Esophagus (tissue), 2 donors: Measurements from ENCODE around the gene DAPK1. TPM values are rescaled to one million over a fixed set of nuclear protein-coding genes. Genes with fewer than 3 reads are reported as not detected.
"Not testable (repeated sequence)": the region's sequence is repeated elsewhere in the genome, so short reads cannot be mapped to it uniquely, and the experiment has no call there.

Experiments used
- H3K27ac ChIP-seq, 2 donors: one replicate each; pipeline ENCODE4 v1.5.1; 2013; ENCODE audit warnings: low read depth in 2 of 2, mild to moderate bottlenecking in 2 of 2, inconsistent platforms in 1 of 2, low read length in 1 of 2, moderate library complexity in 1 of 2
- H3K27me3 ChIP-seq, 2 donors: one replicate each; pipeline ENCODE4 v1.6.1; 2013; ENCODE audit warnings: low read length in 2 of 2, control low read depth in 1 of 2, mild to moderate bottlenecking in 1 of 2; ENCODE audit not compliant: insufficient read depth in 2 of 2, control insufficient read depth in 1 of 2
- H3K36me3 ChIP-seq, 2 donors: one replicate each; pipeline ENCODE4 v1.6.1; 2013; ENCODE audit warnings: low read length in 1 of 2; ENCODE audit not compliant: control insufficient read depth in 2 of 2, insufficient read depth in 2 of 2
- H3K4me1 ChIP-seq, 2 donors: one replicate each; pipeline ENCODE4 v1.6.1; 2013; ENCODE audit warnings: low read length in 1 of 2; ENCODE audit not compliant: control insufficient read depth in 2 of 2, insufficient read depth in 2 of 2
- H3K4me3 ChIP-seq, 2 donors: one replicate each; pipeline ENCODE4 v1.5.1; 2013; ENCODE audit warnings: low read length in 2 of 2, mild to moderate bottlenecking in 2 of 2, low read depth in 1 of 2, moderate library complexity in 1 of 2
- H3K9me3 ChIP-seq, 2 donors: one replicate each; pipeline ENCODE4 v1.6.1; 2013; ENCODE audit warnings: mild to moderate bottlenecking in 2 of 2, low read depth in 1 of 2, low read length in 1 of 2, moderate library complexity in 1 of 2; ENCODE audit not compliant: control insufficient read depth in 2 of 2, insufficient read depth in 1 of 2
- WGBS, 2 donors: extraction: QIAGEN DNeasy Blood & Tissue Kit; methylation state at CpG; one replicate each; pipeline ENCODE4 v1.1.7; 2013; 5-methylcytosine and 5-hydroxymethylcytosine counted together
- polyA plus RNA-seq, 2 donors: library from polyadenylated mRNA; stranded (reverse); fragments of 200-250 nt; gene quantifications; one replicate each; pipeline ENCODE4 v1.2.3, GENCODE V29; 2013
- donor health status: healthy with polysubstance abuse.
- donor health status: Bipolar disorder and iron deficiency.

Gene DAPK1
- polyA plus RNA-seq, 2 donors = 1.7 to 2.9 TPM

DNA sequence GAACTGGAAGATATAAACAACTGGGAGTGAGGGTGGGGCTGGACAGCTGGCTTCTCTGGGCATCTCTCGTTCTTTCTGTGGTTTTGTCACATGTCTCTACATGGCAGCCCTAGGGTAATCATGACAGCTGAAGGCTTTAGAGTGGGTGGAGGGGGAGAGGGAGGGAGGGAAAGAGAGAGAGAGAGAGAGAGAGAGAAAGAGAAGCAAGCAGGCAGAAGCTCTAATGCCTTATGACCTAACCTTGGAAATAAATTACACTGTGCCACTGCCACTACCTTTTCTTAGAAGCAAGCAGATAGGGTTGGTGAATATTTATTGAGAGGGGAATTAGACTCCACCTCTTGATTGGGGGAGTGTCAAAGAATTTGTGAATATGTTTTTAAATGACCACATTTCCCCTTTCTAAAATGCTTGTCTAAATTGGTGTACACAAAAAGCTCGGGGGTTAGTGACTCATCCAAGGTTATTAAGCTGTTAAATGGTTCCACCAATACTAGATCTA lies 2.6 kb upstream of the DAPK1 start:
- Histone ChIP-seq H3K27ac (no peak overlapping the region), H3K27me3 (no peaks in the 10 kb centered on the region), H3K36me3 (no peaks in the 10 kb centered on the region), H3K4me1 (peaks cover 2 to 4% of the 10 kb centered on the region in 2 donors), H3K4me3 (no peak overlapping the region), H3K9me3 (no peaks in the 10 kb centered on the region)
- 7 to 18% methylated on average over 2 of the region's 2 CpGs for WGBS, 2 donors

DNA sequence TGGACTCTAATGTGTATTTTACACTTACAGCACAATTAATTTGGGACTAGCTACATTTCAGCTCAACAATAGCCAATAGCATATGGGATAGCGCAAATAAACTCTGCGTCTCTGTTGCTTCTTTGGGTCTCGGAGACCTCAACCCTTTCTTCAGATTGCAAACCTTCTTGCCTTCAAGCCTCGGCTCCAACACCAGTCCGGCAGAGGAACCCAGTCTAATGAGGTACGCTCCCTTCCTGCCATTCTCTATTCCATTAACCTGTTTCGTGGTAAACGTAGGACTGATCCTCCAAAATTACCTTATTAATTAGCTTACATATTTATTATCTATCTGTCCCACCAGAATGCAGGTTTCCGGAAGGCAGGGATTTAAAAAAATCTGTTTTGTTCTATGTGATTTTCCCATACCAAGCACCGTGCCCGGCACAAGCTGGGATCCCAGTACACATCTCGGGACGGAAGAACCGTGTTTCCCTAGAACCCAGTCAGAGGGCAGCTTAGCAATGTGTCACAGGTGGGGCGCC lies 525 bp upstream of the DAPK1 start:
- Histone ChIP-seq H3K27me3 (no peaks in the 10 kb centered on the region), H3K4me3 (peak overlapping the region; percentile 53 to 59), H3K36me3 (no peaks in the 10 kb centered on the region), H3K9me3 (no peaks in the 10 kb centered on the region), H3K27ac (no peak overlapping the region), H3K4me1 (peaks cover 2 to 4% of the 10 kb centered on the region in 2 donors)
- WGBS, 2 donors = 18 to 21% methylated on average over 15 of the region's 15 CpGs

DNA sequence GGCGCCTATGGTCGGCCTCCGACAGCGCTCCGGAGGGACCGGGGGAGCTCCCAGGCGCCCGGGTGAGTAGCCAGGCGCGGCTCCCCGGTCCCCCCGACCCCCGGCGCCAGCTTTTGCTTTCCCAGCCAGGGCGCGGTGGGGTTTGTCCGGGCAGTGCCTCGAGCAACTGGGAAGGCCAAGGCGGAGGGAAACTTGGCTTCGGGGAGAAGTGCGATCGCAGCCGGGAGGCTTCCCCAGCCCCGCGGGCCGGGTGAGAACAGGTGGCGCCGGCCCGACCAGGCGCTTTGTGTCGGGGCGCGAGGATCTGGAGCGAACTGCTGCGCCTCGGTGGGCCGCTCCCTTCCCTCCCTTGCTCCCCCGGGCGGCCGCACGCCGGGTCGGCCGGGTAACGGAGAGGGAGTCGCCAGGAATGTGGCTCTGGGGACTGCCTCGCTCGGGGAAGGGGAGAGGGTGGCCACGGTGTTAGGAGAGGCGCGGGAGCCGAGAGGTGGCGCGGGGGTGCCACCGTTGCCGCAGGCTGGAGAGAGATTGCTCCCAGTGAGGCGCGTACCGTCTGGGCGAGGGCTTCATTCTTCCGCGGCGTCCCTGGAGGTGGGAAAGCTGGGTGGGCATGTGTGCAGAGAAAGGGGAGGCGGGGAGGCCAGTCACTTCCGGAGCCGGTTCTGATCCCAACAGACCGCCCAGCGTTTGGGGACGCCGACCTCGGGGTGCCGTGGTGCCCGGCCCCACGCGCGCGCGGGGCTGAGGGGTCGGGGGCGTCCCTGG lies 561 bp downstream of the DAPK1 start:
- peak overlapping the region; percentile 53 to 59 for H3K4me3 ChIP-seq
- H3K27ac ChIP-seq = peak overlapping the region; percentile 48 to 58
- H3K27me3 ChIP-seq = no peaks in the 10 kb centered on the region
- H3K36me3 ChIP-seq = no peaks in the 10 kb centered on the region
- H3K9me3 ChIP-seq = no peaks in the 10 kb centered on the region
- 1 to 2% methylated on average over 72 to 80 of the region's 80 CpGs for WGBS, 2 donors
- peaks cover 2 to 4% of the 10 kb centered on the region in 2 donors for H3K4me1 ChIP-seq

DNA sequence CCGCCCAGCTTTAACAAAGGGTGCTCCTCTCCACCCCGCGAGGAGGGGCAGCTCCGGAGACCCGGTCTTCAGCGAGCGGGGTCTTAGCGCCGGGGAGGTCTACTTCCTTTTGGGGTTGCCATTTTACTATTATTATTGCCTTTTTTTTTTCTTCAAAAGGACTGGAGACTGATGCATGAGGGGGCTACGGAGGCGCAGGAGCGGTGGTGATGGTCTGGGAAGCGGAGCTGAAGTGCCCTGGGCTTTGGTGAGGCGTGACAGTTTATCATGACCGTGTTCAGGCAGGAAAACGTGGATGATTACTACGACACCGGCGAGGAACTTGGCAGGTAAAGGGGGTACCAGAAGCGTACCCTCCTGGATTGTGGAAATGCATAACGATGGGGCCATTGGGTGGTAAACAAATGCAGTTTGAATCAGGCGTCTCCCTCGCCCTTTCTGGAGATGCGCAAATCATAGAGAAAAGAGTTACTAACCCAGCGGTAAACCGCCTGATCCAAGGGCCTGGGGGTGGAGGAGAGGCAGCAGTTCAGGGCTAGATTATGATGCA lies 1.2 kb downstream of the DAPK1 start:
- peak overlapping the region; percentile 48 to 51 for H3K27ac ChIP-seq
- WGBS, 2 donors = 17 to 27% methylated on average over 26 of the region's 26 CpGs
- H3K9me3 ChIP-seq = no peaks in the 10 kb centered on the region
- H3K4me1 ChIP-seq = peaks cover 2 to 4% of the 10 kb centered on the region in 2 donors
- no peaks in the 10 kb centered on the region for H3K27me3 ChIP-seq
- H3K4me3 ChIP-seq = peak overlapping the region; percentile 53 to 59
- H3K36me3 ChIP-seq = no peaks in the 10 kb centered on the region

DNA sequence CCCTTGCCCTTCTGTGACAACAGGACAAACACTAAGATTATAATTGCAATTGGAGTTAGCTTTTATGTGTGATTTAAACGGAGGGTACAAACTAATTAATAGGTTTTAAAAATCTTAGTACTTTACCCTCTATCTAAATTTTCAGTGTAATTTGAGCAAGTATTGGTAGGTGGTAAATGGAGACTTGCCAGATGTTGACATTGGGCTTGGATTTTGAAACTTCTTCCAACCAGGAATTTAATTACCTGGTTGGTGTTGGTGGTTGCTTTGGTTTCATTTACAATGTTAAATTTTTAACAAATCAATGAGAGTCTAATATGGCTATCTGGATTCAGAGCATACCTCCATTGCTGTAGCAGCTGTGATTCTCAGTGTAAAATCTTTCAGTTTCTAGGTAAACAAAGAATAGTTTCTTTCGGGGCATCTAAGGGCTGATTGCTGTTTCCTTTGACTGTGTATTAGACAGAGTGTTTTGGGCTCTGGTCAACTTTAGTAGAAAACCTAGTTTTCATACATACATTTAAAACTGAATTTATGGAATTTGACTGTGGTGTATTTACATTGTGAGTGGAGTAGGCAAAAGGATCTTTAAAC lies 1.9 kb downstream of the DAPK1 start:
- Histone ChIP-seq H3K27ac (peak overlapping the region in 1 of 2 donors; percentile 51), H3K27me3 (no peaks in the 10 kb centered on the region), H3K9me3 (no peaks in the 10 kb centered on the region), H3K4me3 (peak overlapping the region in 1 of 2 donors; percentile 59), H3K4me1 (peaks cover 2 to 4% of the 10 kb centered on the region in 2 donors), H3K36me3 (no peaks in the 10 kb centered on the region)
- 47 to 57% methylated on average over 2 of the region's 2 CpGs for WGBS, 2 donors

DNA sequence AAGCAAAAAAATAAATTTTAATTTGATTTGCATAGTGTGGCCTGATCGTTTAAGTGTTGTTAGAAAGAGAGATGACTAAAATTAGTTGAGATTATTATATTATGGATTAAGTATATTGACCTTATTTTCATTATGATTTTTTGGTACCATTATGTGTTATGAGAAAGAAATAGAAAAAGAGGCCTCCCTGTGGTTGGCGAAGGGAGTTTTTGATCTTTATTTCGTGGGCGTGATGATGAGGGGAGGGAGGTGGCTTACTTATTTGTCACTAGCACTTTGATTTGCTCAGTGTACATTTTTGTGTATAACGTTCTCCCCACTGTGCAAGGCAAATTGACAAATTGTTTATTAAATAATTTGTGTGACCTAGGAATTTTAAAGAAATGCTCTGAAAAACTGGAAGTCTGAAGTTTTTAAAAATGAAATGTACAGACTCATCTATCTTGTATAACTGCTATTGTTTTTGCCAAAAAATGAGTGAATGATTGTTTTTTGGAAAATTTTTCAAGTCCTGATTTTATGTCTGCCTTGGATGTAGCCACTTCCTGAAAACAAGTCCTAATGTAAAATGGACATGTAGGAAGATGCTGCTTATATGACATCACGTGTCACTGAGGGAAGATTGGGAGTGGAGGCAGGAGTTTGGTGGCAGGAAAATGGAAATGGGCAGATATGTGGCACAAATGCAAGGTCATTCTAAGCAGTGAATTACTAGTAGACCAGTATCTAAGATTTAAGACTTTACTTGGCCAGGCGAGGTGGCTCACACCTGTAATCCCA lies 3.0 kb downstream of the DAPK1 start:
- Histone ChIP-seq H3K4me1 (peaks cover 2 to 4% of the 10 kb centered on the region in 2 donors), H3K9me3 (no peaks in the 10 kb centered on the region), H3K36me3 (no peaks in the 10 kb centered on the region), H3K27ac (no peak overlapping the region), H3K27me3 (no peaks in the 10 kb centered on the region), H3K4me3 (no peak overlapping the region)
- WGBS, 2 donors = 59 to 62% methylated on average over 7 of the region's 7 CpGs

DNA sequence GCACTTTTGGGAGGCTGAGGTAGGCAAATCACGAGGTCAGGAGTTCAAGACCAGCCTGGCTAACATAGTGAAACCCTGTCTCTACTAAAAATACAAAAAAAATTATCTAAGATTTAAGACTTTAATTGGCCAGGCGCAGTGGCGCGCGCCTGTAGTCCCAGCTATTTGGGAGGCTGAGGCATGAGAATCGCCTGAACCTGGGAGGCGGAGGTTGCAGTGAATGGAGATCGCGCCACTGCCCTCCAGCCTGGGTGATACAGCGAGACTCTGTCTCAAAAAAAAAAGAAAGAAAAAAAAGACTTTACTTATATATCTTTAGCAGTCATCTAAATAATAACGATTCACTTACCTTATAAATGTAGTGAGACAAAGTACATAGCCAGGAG lies 3.6 kb downstream of the DAPK1 start:
- H3K27me3 ChIP-seq, H3K4me3 ChIP-seq, H3K4me1 ChIP-seq, H3K9me3 ChIP-seq, H3K36me3 ChIP-seq, H3K27ac ChIP-seq: not testable (repeated sequence)
- 91 to 93% methylated on average over 11 of the region's 11 CpGs for WGBS, 2 donors

DNA sequence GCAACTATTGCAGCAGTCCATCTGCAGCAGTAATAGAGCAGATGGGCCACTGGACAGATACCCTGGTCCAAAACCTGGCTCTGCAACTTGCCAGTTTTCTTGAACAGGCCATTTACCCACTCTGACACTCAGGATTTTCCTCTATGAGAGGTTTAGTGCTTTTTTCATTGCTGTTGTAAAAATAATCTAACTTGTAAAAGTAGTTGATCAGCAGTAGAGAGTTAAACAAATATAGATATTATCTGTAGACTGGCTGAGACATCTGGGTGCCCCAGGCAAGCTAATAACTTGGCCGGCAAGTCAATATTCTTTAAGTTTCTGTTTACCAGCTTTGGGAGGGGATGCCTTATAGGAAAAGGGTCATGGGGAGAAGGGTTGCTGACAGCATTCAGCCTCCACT lies 4.1 kb downstream of the DAPK1 start:
- H3K36me3 ChIP-seq = no peaks in the 10 kb centered on the region
- WGBS, 2 donors = 47 to 50% methylated on average over 1 of the region's 1 CpG
- no peaks in the 10 kb centered on the region for H3K27me3 ChIP-seq
- H3K27ac ChIP-seq = no peak overlapping the region
- peaks cover 2 to 4% of the 10 kb centered on the region in 2 donors for H3K4me1 ChIP-seq
- H3K4me3 ChIP-seq = no peak overlapping the region
- no peaks in the 10 kb centered on the region for H3K9me3 ChIP-seq
